Measurements from ENCODE around the gene RBM4B. TPM values are rescaled to one million over a fixed set of nuclear protein-coding genes. Genes with fewer than 3 reads are reported as not detected.
"Not testable (repeated sequence)": the region's sequence is repeated elsewhere in the genome, so short reads cannot be mapped to it uniquely, and the experiment has no call there.

The RBM4B gene, protein sequence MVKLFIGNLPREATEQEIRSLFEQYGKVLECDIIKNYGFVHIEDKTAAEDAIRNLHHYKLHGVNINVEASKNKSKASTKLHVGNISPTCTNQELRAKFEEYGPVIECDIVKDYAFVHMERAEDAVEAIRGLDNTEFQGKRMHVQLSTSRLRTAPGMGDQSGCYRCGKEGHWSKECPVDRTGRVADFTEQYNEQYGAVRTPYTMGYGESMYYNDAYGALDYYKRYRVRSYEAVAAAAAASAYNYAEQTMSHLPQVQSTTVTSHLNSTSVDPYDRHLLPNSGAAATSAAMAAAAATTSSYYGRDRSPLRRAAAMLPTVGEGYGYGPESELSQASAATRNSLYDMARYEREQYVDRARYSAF
- total RNA-seq: 21.9 TPM

GRCh38 chr11:66677599-66678375 lies at the start of gene RBM4B:
TSS of gene RBM4B (minus strand) at chr11:66677887. CDS start at chr11:66677079, 808 bp downstream.
- DNase-seq (ENCODE audit: low spot score): peak; percentile 96

DNA sequence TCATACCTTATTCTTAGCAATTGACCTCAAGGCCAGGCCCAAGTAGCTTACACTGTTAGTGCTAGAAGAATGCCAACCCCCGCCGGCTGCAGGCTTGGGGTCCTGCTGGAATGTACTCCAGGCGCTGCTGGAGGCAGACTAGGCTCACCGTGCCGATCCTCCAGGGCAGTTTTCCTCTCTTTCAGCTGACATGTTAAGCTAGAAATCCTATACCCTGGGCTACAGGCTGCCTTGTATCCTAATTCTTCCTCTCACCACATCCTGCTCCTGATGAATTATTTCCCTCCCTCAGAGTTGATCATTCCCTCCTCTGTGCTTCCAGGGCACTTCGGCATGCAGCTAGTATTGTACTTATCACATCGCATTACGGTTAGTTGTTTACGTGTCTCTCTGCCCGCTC lies 48.0 kb upstream of the RBM4B start:
- no peak for DNase-seq (ENCODE audit: low spot score)

GRCh38 chr11:66725114-66725513 lies 47.4 kb upstream of the RBM4B start:
- DNase-seq (ENCODE audit: low spot score): no peak

DNA sequence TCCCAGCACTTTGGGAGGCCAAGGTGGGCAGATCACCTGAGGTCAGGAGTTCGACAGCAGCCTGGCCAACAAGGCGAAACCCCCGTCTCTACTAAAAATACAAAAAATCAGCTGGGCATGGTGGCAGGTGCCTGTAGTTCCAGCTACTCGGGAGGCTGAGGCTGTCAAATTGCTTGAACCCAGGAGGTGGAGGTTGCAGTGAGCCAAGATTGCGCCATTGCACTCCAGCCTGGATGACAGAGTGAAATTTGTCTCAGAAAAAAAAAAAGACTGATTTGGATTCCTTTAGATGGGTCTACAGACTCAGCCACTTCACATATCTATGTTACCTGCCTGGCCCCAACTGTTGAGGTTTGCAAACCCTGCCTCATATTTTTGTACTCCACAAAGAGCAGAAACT lies 46.5 kb upstream of the RBM4B start:
- DNase-seq (ENCODE audit: low spot score): not testable (repeated sequence)

GRCh38 chr11:66723693-66724092 lies 46.0 kb upstream of the RBM4B start:
- no peak for DNase-seq (ENCODE audit: low spot score)

DNA sequence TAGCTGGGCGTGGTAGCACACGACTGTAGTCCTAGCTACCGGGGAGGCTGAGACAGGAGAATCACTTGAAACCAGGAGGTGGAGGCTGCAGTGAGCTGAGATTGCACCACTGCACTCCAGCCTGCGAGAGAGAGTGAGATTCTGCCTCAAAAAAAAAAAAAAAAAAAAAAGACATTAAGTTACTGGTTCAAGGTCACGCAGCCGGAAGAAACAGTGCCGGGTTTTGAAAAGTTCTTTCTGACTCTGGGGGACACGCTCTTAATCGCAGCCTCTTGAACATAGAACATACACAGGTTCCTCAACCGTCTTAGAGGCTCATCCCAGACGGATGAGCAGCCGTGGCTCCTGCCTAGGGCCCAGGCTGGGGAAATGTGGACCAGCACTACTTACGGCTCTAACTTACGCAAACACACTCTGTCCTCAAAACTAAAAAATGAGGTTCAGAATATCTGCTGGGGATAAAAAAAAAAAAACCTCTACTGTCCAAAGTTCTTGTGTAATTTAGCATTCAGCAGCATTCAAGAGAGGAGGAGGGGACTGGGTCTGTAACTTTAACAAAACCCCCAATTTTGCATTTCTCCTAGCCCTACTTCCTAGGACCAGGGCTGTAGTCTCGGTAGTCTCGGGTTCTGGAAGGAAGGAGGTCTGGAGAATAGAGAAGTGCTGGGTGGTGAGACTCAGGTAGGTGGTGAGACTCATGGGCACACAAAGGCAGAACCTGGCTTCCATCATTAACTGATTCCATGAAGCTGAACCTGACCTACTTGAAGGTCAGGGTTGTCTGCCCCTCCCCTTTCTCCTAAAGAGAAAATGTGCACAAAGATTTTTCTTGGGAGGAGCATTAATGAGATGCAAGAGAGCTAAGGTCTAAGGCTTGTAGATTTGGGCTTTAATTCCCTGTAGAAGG lies 45.3 kb upstream of the RBM4B start:
- no peak for DNase-seq (ENCODE audit: low spot score)

GRCh38 chr11:66721939-66722338 lies 44.3 kb upstream of the RBM4B start:
- no peak for DNase-seq (ENCODE audit: low spot score)

GRCh38 chr11:66720899-66721470 lies 43.3 kb upstream of the RBM4B start:
- no peak for DNase-seq (ENCODE audit: low spot score)

DNA sequence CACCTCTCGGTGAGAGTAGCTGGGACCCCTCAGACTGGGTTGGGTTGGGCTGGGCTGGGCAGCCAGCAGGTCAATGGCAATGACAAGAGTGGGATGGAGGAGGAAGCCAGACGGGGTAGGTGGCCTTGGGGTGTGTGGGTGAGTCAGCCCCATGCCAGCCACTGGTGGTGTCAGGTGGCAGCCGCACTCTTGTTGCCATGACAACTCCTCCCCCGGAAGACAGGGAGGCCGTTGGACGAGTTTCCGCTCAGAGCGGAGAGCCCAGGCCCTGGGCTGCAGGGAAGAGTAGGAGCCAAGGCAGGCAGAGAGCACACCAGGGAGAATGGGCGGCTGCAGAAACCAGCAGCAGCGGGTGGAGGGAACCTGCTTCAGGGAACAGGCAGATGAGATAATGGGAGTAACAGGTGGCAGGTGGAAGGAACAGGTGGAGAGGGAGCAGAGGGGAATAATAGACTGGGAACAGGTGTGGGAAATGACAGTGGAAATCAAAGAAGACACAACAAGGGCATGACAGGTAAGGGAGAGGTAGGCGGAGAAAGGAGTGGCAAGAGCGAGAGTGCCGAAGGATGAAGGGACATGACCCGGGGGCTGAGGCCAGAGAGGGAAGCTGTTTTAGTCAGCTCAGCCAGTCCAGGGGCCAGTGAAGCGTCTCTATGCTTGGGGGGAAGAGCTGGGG lies 42.7 kb upstream of the RBM4B start:
- peak; percentile 78 for DNase-seq (ENCODE audit: low spot score)

GRCh38 chr11:66719111-66719872 lies 41.6 kb upstream of the RBM4B start:
- DNase-seq (ENCODE audit: low spot score): no peak

DNA sequence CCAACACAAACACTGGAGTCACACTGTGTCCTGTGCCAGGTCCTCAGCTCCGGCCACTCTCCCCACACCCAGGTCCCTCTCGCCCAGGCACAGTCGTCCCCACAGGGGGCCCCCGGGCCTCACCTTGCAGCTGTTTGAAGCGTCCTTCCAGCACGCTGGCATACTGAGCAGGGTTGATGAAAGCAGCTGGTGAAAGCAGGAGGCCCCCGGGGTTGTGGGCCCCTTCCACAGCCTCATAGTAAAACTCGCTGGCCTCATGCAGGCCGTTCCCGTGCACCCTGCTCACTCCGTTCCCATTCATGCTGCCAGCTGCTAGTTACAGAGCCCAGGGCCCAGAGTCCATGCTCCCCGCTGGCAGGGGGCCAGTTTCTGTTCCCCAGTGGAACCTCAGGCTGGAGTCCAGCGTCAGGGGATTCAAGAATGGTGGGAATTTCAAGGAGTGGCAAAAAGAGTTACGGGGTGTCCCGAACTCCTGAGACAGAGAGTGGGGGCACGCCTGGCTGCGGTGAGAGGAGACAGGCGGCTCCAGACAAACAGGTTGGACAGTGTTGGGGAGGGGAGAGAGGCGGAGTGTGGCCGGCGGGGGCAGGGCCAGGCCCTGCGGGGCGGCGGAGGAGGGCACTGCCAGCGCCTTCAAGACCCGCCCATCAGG lies 40.8 kb upstream of the RBM4B start:
- peak; percentile 34 for DNase-seq (ENCODE audit: low spot score)

DNA sequence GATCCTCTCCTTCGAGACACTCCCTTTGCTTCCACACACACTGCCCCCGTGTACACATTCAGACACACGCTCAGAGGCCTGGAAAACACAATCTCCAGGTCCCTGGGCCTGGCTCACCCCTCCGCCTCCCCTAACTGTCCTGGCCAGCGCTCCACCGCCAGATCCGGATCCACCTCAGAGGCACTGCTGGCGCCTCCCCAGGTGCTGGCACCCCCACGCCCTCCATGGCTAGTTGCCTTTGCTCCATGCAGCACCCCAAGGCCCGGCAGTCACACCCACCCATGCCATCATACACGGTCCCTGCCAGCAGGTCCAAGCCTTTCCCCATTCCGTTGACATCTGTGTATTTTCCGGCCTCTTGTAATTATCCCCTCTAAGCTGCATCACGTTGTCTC lies 40.2 kb upstream of the RBM4B start:
- DNase-seq (ENCODE audit: low spot score): no peak

GRCh38 chr11:66716996-66717395 lies 39.3 kb upstream of the RBM4B start:
- no peak for DNase-seq (ENCODE audit: low spot score)

DNA sequence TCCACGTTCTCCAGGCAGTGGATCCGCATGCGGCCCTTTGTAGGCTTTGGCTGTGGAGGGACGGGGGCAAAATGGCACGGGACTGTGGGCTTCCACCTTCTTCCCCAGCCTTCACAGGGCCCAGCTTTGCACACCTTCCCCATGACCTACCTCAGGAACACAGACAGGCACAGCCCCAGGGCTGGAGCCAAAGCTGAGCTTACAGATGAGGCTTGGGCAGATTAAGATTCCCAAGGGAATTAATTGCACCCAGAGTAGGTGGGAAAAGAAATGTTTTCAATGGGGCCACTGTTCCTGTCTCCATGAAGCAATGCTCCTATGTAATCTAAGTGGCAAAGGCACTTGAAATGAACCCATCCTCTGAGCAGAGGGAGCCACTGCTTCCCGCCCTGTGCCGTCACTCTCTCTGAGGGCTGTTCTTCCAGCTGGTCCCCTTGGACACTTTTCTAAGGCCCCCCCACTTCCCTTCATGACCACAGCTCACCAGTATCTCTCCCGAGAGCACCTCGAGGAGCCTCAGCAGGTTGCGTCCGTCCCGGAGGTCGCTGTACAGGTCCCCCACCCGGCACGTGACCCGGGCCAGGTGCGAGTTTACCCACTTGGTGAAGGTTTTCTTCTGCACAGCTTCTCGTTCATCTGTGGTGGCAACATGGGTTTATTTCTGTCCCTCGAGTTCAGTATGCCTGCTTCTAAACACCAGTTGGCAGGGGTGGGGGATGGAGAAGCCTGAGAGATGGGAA lies 37.8 kb upstream of the RBM4B start:
- DNase-seq (ENCODE audit: low spot score): no peak

DNA sequence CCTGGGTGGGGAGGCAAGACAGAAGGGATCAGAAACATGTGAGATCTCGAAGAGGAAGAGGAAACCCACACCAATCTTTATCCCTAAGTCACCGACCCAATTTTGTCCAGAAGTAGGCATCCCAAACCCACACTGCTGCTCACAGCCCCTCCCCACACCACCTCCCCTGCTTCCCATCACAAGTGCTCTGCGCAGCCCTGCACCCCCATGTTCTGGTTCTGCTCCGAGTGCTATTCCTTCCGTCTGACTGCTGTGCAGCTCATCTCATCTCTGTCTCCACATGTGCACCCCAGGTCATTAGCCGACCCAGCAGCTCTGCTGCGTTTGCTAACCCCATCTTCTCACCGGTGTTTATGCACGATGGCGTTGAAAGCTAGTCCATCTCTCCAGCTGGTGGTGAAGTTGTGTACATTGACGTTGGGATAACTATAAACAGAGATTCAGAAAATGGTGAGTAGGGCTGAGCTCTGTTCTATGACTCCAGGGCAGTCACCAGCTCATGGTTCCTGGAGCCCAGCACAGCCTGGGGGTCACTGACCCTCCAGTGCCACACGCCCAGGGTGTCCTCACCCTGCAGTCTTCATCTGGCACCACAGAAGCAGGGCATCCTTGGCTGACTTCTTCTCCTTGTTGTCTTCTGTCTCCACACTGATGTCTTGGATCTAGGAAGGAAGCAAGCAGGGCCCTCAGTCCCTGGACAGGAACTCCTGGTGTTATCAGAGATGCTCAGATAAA lies 36.2 kb upstream of the RBM4B start:
- DNase-seq (ENCODE audit: low spot score): no peak

- no peak for DNase-seq (ENCODE audit: low spot score)
Observed at GRCh38 chr11:66710384-66710930, 32.8 kb upstream of the RBM4B start.

GRCh38 chr11:66708701-66709100 lies 31.0 kb upstream of the RBM4B start:
- no peak for DNase-seq (ENCODE audit: low spot score)

DNA sequence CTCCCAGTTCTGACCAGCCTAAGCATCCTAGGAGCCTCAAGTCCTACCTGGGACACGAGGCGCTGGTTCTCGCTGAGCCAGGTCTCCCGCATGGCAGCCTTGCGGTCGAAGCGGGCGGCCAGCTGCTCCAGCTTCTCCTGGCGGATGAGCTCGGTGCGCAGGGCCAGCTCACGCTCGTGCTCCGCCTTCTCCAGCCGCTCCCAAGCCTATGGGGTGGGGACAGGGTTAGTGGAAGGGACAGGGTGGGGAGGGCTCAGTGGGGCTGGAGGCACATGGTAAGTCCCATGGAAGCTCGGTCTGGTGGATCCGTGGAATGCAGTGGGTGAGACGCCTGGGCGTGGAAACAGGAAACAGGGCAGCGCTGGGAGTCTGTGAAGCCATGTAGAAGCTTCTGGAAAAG lies 30.4 kb upstream of the RBM4B start:
- no peak for DNase-seq (ENCODE audit: low spot score)

Measured in mucosa of gallbladder (tissue), 1 donor.